Left ventricle myocardium inferior (tissue), 1 donor: Measurements from ENCODE around the gene ZBTB33. TPM values are rescaled to one million over a fixed set of nuclear protein-coding genes. Genes with fewer than 3 reads are reported as not detected.
A peak's percentile ranks its signal among the peaks of the same experiment; 100 is the strongest.

Source experiments
- DNase-seq: peaks from one replicate; pipeline ENCODE4 v3.0.0-alpha.2; 2020
- H3K27ac ChIP-seq: fragments of 200-600 bp; replicated peaks from 2 replicates; pipeline ENCODE4 v1.8.0; 2021
- H3K27me3 ChIP-seq: fragments of 200-600 bp; 2 replicates; pipeline ENCODE4 v1.8.0; 2021; ENCODE audit warnings: low read depth
- H3K36me3 ChIP-seq: fragments of 200-600 bp; 2 replicates; pipeline ENCODE4 v1.8.0; 2021
- H3K4me1 ChIP-seq: fragments of 200-600 bp; 2 replicates; pipeline ENCODE4 v1.8.0; 2021
- H3K4me3 ChIP-seq: fragments of 200-600 bp; 2 replicates; pipeline ENCODE4 v1.8.0; 2021; ENCODE audit warnings: mild to moderate bottlenecking, moderate library complexity
- H3K9me3 ChIP-seq: fragments of 200-600 bp; replicated peaks from 2 replicates; pipeline ENCODE4 v1.8.0; 2021
- CTCF ChIP-seq: fragments of 200-600 bp; IDR thresholded peaks from 2 replicates; pipeline ENCODE4 v1.8.0; 2021; ENCODE audit warnings: antibody characterized with exemption, mild to moderate bottlenecking, borderline replicate concordance
- intact Hi-C: fragments of 100-400 bp; cut with micrococcal nuclease; formaldehyde crosslinking; loops from one replicate; pipeline ENCODE4 v1.11.0; 2022
- total RNA-seq: library from RNA; stranded (reverse); fragmentation: NEBNext Ultra II Directional; extraction: Animal tissue kit (Norgen Biotek cat#: 25700); gene quantifications from one replicate; pipeline ENCODE4 v1.2.1, GENCODE V29; 2021
- donor health status: DM: no; HTN: yes; CAD: no; lungs with severe emphysema.

ZBTB33 gene
- total RNA-seq, 1 donor from 2014 or later, result 6.0 TPM

- no peaks in the 10 kb centered on the region for H3K36me3 ChIP-seq
- intact Hi-C loops, result no loop called here
- no peak for DNase-seq
- H3K27ac ChIP-seq, result no peak overlapping the region
- peak; percentile 75 for TF ChIP-seq CTCF
- no peaks in the 10 kb centered on the region for H3K27me3 ChIP-seq
- no peaks in the 10 kb centered on the region for H3K4me1 ChIP-seq
- H3K4me3 ChIP-seq, result no peak overlapping the region
- H3K9me3 ChIP-seq, result no peaks in the 10 kb centered on the region
These were observed 37.0 kb upstream of the ZBTB33 start for GRCh38 chrX:120213438-120214265.

- Histone ChIP-seq H3K27me3 (no peaks in the 10 kb centered on the region), H3K36me3 (no peaks in the 10 kb centered on the region), H3K27ac (no peak overlapping the region), H3K9me3 (no peaks in the 10 kb centered on the region), H3K4me1 (no peaks in the 10 kb centered on the region), H3K4me3 (no peak overlapping the region)
- no peak for TF ChIP-seq CTCF
- DNase-seq, result no peak
- intact Hi-C loops, result no loop called here
These were observed 27.2 kb upstream of the ZBTB33 start for GRCh38 chrX:120223374-120223773.

GRCh38 chrX:120224388-120224787, 26.2 kb upstream of the ZBTB33 start:
- TF ChIP-seq CTCF, result no peak
- H3K27ac ChIP-seq, result no peak overlapping the region
- DNase-seq, result no peak
- no peaks in the 10 kb centered on the region for H3K9me3 ChIP-seq
- H3K4me1 ChIP-seq, result peaks cover under 1% of the 10 kb centered on the region
- intact Hi-C loops, result no loop called here
- no peaks in the 10 kb centered on the region for H3K36me3 ChIP-seq
- H3K4me3 ChIP-seq, result no peak overlapping the region
- H3K27me3 ChIP-seq, result no peaks in the 10 kb centered on the region

GRCh38 chrX:120228187-120228908, 22.3 kb upstream of the ZBTB33 start:
- Histone ChIP-seq H3K27ac (no peak overlapping the region), H3K27me3 (no peaks in the 10 kb centered on the region), H3K9me3 (no peaks in the 10 kb centered on the region)

GRCh38 chrX:120235284-120235683, 15.3 kb upstream of the ZBTB33 start:
- Histone ChIP-seq H3K27ac (no peak overlapping the region), H3K4me3 (no peak overlapping the region), H3K36me3 (no peaks in the 10 kb centered on the region), H3K27me3 (no peaks in the 10 kb centered on the region), H3K9me3 (no peaks in the 10 kb centered on the region), H3K4me1 (no peaks in the 10 kb centered on the region)
- intact Hi-C loops, result no loop called here
- no peak for TF ChIP-seq CTCF
- DNase-seq, result no peak

More at GRCh38 chrX:120228187-120228908, 22.3 kb upstream of the ZBTB33 start:
- intact Hi-C loops, result no loop called here
- H3K4me1 ChIP-seq, result peaks cover 5% of the 10 kb centered on the region
- no peak for DNase-seq
- H3K36me3 ChIP-seq, result no peaks in the 10 kb centered on the region
- TF ChIP-seq CTCF, result no peak
- H3K4me3 ChIP-seq, result no peak overlapping the region
